Measurements from ENCODE around the gene DBN1. TPM values are rescaled to one million over a fixed set of nuclear protein-coding genes. Genes with fewer than 3 reads are reported as not detected.

DBN1 gene
- total RNA-seq, 1 donor from 2014 or later: 170 TPM

GRCh38 chr5:177504086-177505056 is 30.9 kb upstream of the DBN1 start:
- no peak for DNase-seq

- no peak for DNase-seq
These were observed 30.1 kb upstream of the DBN1 start for GRCh38 chr5:177503351-177504085.

DNA sequence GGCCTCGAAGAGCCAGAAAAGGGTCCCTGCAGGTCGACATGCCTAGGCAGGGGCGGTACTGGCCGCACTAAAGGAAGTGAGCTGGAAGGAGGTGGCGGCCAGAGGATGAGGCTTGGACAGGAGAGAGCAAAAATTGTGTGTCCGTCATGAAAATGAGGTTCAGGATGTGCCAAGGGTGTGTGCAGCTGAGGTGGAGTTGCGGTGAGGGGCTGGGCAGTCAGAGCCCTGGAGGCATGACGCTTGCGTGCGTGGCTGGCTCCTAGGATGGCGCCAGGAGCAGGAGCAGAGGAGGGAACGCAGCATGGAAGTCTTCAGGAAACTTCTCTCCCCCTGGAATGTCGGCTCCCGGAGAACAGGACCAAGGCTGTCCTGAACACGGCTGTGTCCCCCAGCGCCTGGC is 29.5 kb upstream of the DBN1 start:
- no peak for DNase-seq

DNA sequence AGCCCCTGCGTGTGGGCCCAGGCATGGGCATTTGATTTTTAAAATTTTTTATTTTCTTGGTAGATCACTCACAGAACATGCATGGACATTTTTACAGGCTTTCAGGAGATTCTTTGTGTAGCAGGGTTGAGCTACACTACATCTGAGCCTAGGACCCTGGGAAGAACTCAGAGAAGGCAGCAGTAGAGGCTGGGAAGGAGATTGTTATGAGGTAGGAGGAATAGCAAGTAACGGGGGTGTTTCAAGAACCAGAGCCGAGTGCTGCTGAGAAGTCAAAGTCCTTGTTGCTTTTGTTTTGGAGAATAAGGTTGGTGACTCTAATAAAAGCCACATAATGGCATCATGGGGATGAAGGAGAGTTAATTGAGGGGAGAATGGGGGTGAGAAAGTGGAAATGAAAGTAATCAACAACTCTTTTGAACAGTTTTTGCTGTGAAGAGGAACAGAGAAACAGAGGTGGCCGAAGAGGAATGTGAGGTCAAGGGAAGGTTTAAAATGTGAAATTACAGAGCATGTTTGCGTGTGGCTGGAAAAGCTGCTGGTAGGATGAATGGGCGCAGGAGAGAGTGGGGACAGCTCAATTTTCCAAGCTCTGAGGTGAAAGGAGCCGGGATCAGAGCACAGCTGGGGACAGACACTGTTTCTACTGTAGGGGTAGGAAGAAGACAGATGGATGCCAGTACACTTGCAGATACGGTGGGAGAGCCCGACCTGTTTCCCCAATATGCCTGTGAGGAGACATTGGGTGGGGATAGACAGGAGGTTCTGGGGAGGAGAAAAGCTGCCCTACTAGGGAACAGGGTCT is 28.6 kb upstream of the DBN1 start:
- no peak for DNase-seq

- DNase-seq: peak; percentile 83
These were observed 27.5 kb upstream of the DBN1 start for GRCh38 chr5:177500685-177501522.

GRCh38 chr5:177499842-177500241 is 26.4 kb upstream of the DBN1 start:
- no peak for DNase-seq

DNA sequence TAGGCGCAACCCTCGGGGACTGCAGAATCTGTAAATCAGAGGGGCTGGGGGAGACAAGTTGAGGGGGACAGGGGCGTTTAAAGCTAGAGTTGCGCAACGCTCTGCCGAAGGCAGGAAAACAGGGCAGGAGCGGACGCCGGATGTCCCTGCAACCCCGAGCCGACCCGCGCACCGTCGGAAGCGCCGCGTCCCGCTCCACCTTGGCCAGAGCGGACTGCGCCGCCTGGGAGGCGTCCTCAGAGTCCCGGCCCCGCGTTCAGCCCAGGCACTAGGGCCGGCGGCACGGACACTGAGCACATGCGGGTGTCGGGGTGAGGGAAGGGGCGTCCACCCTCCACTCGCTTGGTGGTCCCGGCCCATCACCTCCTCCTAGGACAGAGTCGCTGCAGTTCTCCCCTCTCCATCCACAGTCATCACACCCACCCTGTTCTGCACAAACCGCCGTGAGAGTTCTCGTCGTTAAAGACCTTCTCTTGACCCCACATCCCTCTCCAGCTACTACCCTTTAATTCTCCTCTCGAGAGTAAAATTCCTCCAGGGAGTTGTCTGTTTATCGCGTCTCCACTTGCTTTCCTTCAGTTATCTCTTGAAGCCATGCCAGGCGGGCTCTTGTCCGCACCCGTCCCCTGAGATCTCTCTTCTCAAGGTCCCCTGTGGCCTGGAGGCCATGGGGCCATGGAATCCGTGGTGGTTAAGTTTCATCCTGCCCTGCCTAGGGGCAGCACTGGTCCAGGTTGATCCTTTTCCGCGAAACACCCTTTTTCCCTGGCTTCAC is 24.8 kb upstream of the DBN1 start:
- no peak for DNase-seq

DNA sequence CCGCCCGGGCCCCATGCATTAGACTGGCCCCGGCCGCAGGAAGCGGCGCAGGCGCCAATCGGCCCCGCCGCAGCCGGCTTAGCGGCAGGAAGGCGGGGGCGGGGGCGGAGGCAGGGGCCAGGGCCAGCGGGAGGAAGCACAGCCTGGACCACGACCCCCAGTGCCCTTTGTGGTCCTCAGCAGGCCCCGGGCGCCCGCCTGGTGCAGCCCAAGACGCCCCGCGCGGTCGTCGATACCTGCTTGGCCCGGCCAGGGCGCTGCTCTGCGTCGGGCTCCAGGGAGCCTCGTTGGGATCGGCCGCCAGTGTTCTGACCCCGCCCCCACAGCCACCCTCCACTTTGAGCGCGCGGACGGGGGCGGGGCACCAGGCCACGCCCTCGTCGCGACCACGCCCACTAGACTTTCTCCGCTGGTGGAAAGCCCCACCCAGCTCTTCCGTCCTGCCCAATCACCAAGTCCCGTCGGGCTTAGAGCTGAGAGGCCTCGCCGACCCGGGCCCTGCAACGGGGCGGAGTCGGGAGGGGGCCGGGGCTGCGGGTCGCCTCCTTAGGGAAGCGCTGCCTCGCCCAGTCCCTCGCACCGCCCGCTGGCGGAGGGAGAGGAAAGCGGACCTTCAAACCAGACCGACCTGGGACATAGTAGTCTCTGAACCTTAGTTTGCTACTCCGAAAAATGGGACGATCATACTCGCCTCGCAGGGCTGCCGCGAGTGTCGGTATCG is 24.0 kb upstream of the DBN1 start, which contains the start of gene PDLIM7:
Gene PDLIM7 (minus strand): TSS at position 313 of the 721 bp plus-strand sequence. CDS start 1,092 bp downstream, outside the sequence.
- peak; percentile 81 for DNase-seq

GRCh38 chr5:177496727-177497291 is 23.4 kb upstream of the DBN1 start:
- no peak for DNase-seq

DNA sequence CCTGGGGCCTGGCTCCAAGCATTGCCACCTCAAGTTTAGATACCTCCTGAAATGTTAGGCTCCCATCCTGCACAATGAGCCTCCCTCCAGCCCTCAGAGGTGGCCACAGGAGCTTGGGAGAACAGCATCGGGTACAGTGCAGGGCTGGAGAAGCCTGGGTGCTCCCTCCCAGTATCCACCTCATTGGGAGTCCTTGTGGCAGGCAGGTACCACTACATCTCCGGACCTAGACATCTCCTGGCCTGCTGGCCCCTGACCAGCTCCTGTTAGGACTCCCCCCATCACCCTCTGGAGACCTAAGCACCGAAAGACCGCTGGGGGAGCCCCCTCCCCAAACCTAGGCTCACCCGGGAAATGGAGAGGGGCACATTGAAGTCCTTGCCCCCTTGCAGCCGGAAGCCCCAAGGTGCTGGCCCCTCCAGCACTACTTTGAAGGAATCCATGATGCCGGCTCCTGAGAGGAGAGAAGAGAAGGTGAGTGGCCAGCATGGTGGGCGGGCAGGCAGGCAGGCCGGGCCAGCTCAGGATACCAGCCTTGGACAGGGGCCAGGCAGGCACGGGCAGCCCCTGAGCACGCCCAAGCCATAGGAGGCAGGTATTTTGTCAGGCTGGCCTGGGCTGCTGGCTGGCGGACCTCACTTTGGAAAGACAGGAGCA is 22.8 kb upstream of the DBN1 start:
- no peak for DNase-seq

GRCh38 chr5:177495243-177496060 is 22.0 kb upstream of the DBN1 start:
- DNase-seq: no peak

DNA sequence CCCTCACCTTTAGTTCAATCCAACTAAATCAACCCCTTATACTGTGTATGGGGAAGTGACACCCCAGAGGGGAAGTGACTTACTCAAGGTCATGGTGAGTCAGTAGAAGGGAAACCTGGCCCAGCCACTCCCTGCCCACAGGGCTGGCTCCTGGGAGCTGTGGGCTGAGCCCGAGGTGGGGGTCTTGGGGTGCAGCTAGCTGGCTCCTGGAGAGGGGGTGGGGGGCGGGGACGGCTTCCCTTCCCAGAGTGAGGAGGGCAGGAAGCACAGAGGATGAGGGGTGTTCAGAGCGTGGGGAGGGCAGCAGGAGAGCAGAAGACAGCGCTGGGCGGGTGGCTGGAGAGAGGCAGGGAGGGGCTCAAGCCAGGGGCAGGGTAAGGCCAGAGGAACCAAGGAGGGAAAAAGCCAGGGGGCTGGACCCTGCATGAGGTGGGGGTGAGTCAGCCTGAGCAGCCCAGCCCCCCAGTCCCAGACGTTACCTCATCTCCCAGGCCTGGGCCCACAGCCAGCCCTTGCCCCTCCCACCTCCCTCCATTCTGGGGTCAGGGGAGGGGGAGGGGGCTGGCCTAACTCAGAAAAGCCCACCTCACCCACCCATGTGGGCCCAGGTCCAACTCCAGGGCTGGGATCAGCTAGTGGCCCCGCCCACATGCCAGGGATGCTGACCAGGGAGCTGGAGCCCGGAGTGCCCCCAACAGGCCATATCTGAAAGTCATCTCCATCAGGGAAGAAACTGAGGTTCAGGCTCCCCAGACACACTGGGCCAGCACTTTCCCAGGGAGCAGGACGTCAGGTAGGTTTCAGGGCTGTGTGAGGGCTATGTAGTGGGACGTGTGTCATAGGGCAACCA is 21.1 kb upstream of the DBN1 start:
- no peak for DNase-seq

DNA sequence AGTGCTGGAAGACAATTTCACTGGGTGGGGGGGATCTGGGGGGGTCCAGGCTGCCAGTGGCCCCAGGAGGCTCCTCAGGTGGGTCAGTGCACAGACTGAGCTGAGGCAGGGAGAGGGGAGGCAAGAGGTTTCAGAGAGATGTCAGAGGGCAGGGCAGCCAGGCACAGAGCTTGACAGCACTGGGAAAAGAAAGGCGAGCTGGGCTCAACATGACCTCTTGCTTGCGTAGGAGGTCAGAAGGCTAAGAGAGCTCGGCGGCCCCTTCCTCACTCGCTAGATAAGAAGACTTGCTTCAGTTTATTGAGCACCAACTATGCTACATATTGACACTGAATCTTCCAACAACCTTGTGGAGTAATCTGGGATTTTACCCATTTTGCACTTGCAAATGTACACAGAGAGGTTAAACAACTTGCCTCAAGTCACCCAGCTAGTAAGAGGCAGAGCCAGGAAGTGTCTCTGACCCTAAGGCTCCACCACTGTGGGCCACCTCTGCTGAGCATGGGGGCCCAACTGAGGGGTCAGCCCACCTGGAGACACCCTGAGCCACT is 20.4 kb upstream of the DBN1 start:
- DNase-seq: no peak

DNA sequence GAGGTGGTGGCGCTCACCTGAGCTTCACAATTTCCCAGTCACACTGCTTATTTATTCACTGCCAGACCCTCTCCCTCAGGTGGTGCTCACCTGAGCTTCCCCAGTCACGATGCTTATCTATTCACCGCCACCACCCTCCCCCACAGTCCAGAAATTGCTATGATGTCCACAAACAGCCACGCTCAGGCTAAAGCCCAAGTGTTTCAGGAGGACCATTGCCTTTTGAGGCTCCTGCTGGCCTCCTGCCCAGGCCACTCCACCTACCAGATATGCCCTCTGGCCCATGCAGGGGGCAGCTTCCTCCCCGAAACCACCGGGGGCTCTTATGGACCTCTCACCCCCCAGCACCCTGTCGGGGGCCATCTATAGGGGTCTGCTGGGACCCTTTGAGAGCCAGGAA is 19.4 kb upstream of the DBN1 start:
- no peak for DNase-seq

GRCh38 chr5:177491983-177492746 is 18.7 kb upstream of the DBN1 start:
- no peak for DNase-seq

- DNase-seq: no peak
These were observed 18.1 kb upstream of the DBN1 start for GRCh38 chr5:177491429-177491945.
